ENCODE measurements around the gene TPPP. TPM values are rescaled to one million over a fixed set of nuclear protein-coding genes. Genes with fewer than 3 reads are reported as not detected.

Gene TPPP
- total RNA-seq, 4 donors from 2014 or later = 2.4 to 8.7 (median 3.2) TPM

DNA sequence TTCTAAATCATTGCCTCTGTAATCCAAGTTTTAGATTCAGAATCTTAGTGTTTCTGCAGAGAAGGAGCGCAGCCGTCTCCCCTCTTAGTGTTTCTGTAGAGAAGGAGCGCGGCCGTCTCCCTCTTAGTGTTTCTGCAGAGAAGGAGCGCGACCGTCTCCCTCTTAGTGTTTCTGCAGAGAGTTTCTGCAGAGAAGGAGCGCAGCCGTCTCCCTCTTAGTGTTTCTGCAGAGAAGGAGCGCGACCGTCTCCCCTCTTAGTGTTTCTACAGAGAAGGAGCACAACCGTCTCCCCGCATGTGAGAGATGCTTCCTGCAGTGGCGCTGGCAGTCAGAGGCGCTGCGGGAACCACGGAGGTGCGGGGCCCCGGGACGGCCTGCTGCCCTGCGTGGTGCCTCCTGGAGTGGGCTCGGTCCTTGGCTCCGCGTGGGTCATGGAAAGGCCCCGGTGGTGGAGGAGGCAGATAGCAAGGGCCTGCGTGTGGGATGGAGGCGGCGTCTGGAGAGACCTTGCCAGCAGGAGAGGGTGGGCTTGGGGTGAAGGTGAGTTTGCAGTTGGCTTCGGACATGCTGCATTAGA, 70.1 kb downstream of the TPPP start:
- H3K9me3 ChIP-seq = no peaks in the 10 kb centered on the region
- H3K4me3 ChIP-seq = no peak overlapping the region
- no peaks in the 10 kb centered on the region for H3K27me3 ChIP-seq
- in situ Hi-C loops (cut with MboI; ENCODE audit: low sequenced_read_pairs in 4 of 4) (no loop called here), intact Hi-C loops (cut with DNase I; ENCODE audit: low total_unique reads) (no loop called here)
- no peak for DNase-seq
- H3K4me1 ChIP-seq = no peaks in the 10 kb centered on the region
- H3K36me3 ChIP-seq = no peaks in the 10 kb centered on the region
- TF ChIP-seq, protein P1, sequence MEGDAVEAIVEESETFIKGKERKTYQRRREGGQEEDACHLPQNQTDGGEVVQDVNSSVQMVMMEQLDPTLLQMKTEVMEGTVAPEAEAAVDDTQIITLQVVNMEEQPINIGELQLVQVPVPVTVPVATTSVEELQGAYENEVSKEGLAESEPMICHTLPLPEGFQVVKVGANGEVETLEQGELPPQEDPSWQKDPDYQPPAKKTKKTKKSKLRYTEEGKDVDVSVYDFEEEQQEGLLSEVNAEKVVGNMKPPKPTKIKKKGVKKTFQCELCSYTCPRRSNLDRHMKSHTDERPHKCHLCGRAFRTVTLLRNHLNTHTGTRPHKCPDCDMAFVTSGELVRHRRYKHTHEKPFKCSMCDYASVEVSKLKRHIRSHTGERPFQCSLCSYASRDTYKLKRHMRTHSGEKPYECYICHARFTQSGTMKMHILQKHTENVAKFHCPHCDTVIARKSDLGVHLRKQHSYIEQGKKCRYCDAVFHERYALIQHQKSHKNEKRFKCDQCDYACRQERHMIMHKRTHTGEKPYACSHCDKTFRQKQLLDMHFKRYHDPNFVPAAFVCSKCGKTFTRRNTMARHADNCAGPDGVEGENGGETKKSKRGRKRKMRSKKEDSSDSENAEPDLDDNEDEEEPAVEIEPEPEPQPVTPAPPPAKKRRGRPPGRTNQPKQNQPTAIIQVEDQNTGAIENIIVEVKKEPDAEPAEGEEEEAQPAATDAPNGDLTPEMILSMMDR (IDR thresholded peaks at IDR 0.05 in 4 of 5, conservative IDR thresholded peaks at IDR 0.05 in 1 of 5) = no peak
- ATAC-seq = no peak
- no peak overlapping the region for H3K27ac ChIP-seq

DNA sequence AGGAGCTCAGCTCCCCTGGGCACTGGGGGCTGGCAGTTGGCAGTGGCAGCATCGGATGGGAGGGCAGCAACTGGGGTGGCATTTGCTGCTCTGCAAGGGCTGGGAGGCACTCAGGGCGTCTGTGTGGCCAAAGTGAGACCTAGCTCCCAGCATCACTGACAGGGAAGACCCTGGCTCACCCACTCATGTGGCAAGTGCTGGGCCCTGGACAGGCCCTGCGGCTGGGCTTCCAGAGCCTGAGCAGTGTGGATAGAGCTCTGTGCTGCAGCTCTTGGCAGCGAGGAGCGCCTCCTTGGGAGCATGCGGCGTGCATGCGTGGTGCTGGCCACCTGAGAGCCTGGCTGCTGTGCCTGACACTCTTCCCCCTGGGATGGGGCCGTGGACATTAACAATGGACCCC, 70.8 kb downstream of the TPPP start:
- ATAC-seq (no peak), DNase-seq (no peak)
- Histone ChIP-seq H3K27me3 (no peaks in the 10 kb centered on the region), H3K4me1 (no peaks in the 10 kb centered on the region), H3K36me3 (no peaks in the 10 kb centered on the region), H3K4me3 (no peak overlapping the region), H3K27ac (no peak overlapping the region), H3K9me3 (no peaks in the 10 kb centered on the region)
- intact Hi-C loops (cut with DNase I; ENCODE audit: low total_unique reads) (no loop called here), in situ Hi-C loops (cut with MboI; ENCODE audit: low sequenced_read_pairs in 4 of 4) (no loop called here)
- TF ChIP-seq POLR2A (IDR thresholded peaks at IDR 0.05) = no peak
- TF ChIP-seq, protein P1 (IDR thresholded peaks at IDR 0.05 in 4 of 5, conservative IDR thresholded peaks at IDR 0.05 in 1 of 5) = no peak

DNA sequence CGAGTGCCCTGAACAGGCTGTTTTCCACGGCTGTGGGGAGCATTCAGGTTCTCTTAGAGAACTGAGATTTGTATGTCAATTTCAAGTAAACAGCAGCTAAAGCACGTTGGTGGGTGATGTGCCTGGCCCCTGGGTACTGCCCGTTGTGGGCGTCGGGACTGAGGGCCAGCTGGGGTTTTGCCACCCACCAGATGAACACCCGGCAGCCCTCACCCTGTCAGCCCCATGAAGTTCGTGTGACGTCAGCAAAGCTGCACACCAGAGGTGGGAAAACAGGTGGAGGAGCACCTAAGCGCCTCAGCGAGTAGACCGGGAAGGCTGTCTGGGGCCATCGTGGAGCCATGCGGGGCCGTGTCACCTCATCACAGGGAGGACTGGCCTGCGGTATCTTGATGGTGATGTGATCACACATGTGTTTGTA, 71.8 kb downstream of the TPPP start:
- in situ Hi-C loops (cut with MboI; ENCODE audit: low sequenced_read_pairs in 4 of 4) = no loop called here

DNA sequence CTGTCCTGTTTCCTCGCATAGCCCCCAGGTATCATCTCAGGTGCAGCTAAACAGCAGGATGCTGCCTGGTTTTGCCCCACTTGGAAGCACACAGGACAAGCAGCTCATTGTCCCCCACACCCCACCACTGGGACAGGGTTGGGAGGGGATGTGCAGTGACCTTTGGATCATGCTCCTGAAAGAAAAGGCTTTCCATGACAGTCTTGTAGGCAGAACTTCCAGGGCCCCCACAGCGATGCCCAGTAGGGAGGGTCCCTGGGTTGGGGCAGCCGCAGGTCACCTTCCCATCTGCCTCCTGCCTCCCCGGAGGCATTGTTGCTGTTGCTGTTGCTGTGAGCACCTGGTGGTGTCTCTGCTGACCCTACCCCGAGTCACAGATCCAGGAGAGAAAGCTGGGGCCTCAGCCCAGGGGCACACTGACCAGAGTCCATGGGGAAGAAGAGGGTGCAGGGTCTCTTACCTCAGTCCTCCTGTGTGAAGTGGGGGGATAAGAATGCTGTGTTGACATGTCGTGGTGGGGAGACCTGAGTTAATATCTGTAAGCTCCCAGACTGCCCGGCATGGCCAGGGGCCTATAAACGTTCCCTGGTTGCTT, 72.5 kb downstream of the TPPP start:
- intact Hi-C loops (cut with DNase I; ENCODE audit: low total_unique reads) (no loop called here), in situ Hi-C loops (cut with MboI; ENCODE audit: low sequenced_read_pairs in 4 of 4) (no loop called here)
- ATAC-seq (no peak), DNase-seq (no peak)
- TF ChIP-seq, protein P1 (IDR thresholded peaks at IDR 0.05 in 4 of 5, conservative IDR thresholded peaks at IDR 0.05 in 1 of 5) = no peak
- TF ChIP-seq POLR2A (IDR thresholded peaks at IDR 0.05) = no peak
- Histone ChIP-seq H3K9me3 (no peaks in the 10 kb centered on the region), H3K4me3 (no peak overlapping the region), H3K4me1 (no peaks in the 10 kb centered on the region), H3K27me3 (no peaks in the 10 kb centered on the region), H3K27ac (no peak overlapping the region), H3K36me3 (no peaks in the 10 kb centered on the region)

More for the DNA sequence above, 71.8 kb downstream of the TPPP start:
- intact Hi-C loops (cut with DNase I; ENCODE audit: low total_unique reads) = no loop called here
- Histone ChIP-seq H3K27me3 (no peaks in the 10 kb centered on the region), H3K27ac (no peak overlapping the region), H3K36me3 (no peaks in the 10 kb centered on the region), H3K9me3 (no peaks in the 10 kb centered on the region), H3K4me1 (no peaks in the 10 kb centered on the region), H3K4me3 (no peak overlapping the region)
- DNase-seq (no peak), ATAC-seq (no peak)
- TF ChIP-seq, protein P1 (IDR thresholded peaks at IDR 0.05 in 4 of 5, conservative IDR thresholded peaks at IDR 0.05 in 1 of 5) = no peak
- no peak for TF ChIP-seq POLR2A (IDR thresholded peaks at IDR 0.05)

DNA sequence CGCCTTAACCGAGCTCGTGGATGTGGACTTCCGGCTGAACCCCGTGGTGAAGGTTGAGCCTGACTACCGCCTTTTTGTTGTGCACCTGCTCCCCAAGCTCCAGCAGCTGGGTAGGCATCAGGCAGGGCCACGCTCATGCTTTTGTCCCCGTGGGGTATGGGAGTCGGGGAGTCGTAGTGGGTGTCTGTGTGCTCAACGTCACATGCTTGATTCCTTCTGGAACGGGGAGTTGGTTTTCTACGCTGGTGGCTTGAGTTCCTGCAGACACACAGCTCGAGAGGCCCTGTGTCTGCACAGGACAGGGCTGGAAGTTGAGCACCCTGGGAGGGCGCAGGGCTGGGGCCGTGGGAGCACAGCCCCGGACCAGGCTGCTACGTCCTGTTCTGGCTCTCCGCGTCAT, 73.0 kb downstream of the TPPP start:
- ATAC-seq (no peak), DNase-seq (no peak)
- in situ Hi-C loops (cut with MboI; ENCODE audit: low sequenced_read_pairs in 4 of 4) = no loop called here
- Histone ChIP-seq H3K4me3 (no peak overlapping the region), H3K27ac (no peak overlapping the region), H3K36me3 (no peaks in the 10 kb centered on the region), H3K4me1 (no peaks in the 10 kb centered on the region), H3K9me3 (no peaks in the 10 kb centered on the region), H3K27me3 (no peaks in the 10 kb centered on the region)
- TF ChIP-seq POLR2A (IDR thresholded peaks at IDR 0.05) = no peak
- TF ChIP-seq, protein P1 (IDR thresholded peaks at IDR 0.05 in 4 of 5, conservative IDR thresholded peaks at IDR 0.05 in 1 of 5) = no peak
- intact Hi-C loops (cut with DNase I; ENCODE audit: low total_unique reads) = no loop called here

Data from gastrocnemius medialis (tissue), 4 donors.